GM18870 (cell line): ENCODE data around the gene MARCHF3.
"Not testable (repeated sequence)": the region's sequence is repeated elsewhere in the genome, so short reads cannot be mapped to it uniquely, and the experiment has no call there.

ENCODE experiments used
- ATAC-seq: cut with Tn5 transposase; IDR thresholded peaks from one replicate; pipeline ENCODE4 v1.9.1; 2021; ENCODE audit warnings: moderate library complexity; ENCODE audit not compliant: unreplicated experiment

Gene MARCHF3

GRCh38 chr5:127053049-127053448 lies 22.7 kb upstream of the MARCHF3 start:
- no peak for ATAC-seq

DNA sequence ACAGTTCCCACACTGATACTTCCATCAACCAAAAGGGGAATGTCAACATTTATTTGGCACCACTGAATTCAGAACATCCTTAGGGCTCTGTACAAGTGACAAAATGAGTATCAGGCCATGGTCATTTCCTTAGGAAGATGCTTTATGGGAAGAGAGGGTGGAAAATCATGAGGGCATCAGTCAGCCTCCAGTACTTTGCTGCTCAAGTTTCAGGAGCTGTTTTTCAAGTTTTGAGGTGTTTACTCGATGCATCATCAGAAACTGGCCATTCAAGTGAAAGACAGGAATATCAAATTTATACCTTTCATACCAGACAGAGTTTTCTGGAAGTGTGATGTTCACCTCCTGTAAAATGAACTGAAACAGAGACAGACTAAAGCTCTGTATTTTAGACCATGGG lies 21.2 kb upstream of the MARCHF3 start:
- no peak for ATAC-seq

DNA sequence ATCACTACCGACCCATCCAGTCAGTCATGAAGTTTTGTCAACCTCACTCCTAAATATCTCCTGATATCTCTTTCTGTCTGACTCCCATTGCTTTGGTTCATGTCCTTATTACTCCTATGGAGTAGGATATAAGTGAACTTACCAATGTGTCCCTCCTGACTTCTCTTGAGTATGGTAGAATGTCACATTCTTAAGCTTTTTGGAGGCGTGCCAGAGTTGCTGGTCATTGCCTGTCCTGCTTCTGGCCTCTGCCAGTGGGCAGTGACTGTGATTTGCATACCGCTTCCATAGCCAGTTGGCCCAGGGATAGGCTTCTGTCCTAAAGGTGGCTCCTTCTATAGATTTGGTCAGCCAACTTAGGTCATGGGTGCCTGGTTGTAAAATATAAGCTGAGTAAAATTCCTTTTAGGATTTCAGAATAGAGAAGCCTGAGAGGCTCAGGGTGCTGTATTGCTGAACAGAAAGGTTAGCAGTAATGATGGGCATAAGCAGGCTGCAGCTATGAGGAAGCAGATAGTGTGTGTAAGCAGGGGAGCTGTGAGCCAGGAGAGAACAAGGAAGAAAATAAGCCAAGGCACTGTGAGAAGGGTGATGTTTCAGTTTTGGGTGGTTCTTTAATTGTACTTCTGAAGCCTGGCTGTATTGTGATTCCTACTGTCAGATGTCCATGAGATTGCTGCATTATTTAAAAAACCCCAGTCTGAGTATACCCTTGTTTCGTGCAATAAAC lies 16.1 kb upstream of the MARCHF3 start:
- no peak for ATAC-seq

DNA sequence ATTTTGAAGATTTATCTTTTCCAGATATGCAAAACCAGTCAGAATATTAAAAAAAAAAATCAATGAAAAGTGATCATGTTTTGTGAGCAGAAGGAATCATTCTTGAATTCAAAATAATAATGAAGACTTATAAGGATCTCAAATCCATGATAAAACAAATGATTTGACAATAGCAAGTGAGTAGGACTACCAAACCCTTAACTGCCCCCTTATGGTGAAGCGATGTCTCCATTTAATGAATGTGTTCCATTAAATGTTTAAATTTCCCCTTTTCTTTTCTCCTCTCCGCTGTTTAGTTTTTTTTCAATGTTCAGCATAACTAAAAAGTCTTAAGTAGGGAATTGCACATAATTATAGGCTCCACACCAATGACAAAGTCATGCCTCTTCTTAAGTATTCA lies 12.2 kb upstream of the MARCHF3 start:
- ATAC-seq = no peak

GRCh38 chr5:127041571-127041970 lies 11.2 kb upstream of the MARCHF3 start:
- no peak for ATAC-seq

- ATAC-seq = no peak
These were observed 10.6 kb upstream of the MARCHF3 start for GRCh38 chr5:127040796-127041520.

DNA sequence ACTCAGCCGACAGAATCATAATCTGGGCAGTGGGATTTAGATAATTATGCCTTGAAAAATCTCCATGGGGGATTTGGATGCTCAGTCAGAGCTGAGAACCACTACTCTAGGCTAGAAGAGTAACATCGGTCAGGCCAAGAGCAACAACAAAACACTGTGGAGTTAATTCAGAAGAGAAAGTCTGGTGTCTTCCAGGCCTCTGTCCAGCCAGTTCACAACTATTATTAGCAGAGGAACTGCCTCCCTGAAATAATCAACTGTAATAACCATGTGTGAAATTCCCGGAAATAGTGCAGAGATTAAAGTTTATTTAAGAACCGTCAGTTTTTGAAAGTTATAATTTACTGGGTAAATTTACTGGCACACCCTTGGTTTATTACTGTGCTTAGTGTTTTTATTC lies 8.2 kb upstream of the MARCHF3 start:
- no peak for ATAC-seq

GRCh38 chr5:127031863-127032232 lies 1.5 kb upstream of the MARCHF3 start:
- no peak for ATAC-seq

DNA sequence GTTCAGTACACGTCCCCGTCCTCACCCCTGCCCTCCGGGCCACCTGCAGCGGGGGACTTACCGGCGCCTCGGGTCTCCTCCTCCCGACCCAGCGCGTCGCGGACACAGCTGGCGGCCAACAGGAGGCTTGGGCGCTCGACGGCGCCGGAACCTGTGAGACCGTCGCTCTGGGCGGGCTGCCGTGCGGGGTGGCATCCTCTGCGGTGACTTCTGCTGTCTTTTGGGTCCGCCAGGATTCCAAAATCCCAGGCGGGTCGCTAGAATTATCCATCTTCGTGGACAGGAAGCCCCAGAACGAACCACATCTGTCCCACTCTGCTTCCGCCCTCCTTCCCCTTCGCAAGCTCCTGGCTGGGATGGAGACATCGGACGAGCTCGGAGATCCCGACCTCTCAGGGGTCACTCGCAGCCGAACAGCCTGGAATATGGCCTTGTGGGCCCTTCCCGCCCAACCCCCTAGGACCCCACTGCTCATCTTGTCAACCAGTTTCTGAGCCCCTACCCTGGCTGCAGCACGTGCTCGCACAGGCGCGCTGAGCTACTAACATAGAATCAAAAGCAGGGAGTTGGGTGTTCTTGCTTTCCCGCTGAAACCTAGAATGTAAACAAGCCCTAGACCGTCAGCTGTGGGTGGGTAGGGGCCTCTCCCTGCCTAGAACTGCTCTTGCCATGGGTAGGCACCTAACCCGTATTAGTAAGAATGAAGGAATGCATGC lies 947 bp upstream of the MARCHF3 start:
- no peak for ATAC-seq

DNA sequence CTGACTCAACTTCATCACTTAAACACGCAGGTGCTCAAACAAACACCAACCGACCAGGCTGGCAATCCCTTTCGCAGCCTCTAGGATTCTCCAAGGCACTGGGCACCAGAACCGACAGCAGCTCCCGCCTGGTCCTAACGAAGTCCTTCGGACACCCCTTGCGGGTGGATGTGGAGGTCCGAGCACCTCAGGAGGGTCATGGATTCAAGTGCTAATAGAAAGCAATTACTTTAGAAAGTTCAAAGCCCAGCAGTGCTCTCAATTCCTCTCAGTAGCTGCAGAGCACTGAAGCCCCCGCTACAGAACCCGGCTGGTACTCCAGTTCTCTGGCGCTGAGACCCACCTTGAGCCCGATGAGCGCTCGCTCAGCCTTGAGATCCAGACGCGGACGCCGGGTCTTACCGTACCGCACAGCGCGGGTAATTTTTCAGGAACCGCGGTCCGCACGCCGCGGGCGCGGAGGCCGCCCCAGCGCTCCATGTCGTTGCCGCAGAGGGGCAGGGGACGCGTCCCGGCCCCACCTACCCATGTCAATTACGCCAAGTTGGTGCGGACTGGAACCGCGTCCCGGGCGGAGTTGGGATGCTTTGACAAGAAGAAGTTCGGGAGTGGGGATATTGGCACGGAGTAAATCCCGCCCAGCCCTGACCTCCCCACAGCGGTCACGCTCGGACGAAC lies 638 bp downstream of the MARCHF3 start:
- peak; percentile 27 for ATAC-seq

GRCh38 chr5:127028822-127029457 lies 1.4 kb downstream of the MARCHF3 start:
- no peak for ATAC-seq

GRCh38 chr5:127027539-127027938 lies 2.8 kb downstream of the MARCHF3 start:
- ATAC-seq = no peak

DNA sequence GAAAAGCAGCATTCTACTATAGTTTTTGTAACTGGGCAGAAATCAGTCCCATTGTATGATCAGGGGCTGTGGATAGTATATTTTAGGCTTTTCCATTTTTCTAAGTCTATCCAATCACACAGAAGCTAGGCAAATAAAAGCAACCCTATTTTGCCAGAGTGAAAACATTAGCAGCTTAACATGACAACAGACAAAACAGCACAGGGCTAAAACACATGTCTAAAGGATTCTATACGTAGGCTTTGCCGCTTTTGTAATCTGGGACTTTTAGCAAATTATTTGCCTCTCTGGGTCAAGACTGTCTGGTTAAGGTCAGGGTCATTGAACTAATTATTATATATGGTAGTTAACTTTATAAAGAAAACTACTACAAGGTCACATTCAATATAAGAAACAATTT lies 4.2 kb downstream of the MARCHF3 start:
- ATAC-seq = no peak

DNA sequence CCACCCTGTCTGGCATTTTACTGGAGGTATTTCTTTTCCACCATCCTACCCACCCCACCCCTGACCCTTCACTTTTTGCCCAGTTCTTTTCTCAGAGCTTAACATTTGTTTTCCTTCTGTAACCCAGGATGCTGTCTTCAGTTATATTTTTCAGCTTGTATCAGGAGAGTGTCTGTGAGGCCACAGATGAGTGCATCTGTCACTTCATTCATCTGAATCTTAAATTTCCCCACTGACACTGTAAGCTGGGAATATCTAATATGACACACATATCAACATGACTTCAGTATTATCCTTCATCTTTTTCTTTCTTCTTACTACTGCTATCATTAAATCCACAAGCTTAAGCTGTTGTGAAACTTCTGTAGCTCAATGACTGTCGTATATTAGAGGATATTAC lies 4.9 kb downstream of the MARCHF3 start:
- ATAC-seq = no peak

GRCh38 chr5:127024821-127025220 lies 5.5 kb downstream of the MARCHF3 start:
- no peak for ATAC-seq

DNA sequence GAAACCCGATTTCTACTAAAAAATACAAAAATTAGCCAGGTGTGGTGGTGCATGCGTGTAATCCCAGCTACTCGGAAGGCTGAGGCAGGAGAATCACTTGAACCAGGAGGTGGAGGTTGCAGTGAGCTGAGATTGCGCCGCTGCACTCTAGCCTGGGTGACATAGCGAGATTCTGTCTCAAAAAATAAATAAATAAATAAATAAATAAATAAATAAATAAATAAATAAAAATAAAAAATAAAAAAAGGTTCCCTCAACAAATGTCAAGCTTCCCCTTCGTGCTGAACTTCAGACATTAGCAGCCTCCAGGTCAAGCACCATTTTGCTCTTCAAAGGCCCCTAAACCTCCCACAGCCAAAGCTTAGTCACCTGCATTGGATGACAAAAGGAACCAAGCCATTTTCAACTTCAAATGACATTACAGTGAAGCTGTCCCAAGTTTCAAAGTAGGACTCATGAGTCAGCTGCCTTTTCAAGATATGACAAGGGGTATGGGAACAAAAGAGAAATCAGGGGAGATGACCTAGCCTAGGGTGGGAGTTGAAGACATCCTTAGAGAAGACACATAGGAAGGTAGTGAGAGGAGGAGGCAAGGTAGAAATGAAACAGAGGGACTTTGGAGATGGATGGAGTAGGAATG lies 6.7 kb downstream of the MARCHF3 start:
- ATAC-seq = not testable (repeated sequence)

DNA sequence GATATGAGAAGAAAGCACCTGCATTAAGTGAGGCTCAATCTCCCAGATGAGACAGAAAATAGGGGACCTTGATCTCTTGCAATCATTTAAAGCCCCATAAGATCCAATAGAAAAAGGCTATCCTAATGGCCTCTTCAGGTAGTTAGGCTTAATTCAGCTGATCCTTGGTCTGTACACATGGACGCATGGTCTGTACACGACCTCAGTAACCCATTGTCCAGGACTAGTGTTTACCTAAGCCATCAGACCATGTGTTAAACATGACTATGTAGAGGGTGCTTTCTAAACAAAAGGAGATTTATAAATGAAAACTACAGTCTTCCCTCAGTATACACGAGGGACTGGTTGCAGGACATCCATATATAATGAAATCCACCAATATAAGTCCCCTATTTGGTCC lies 7.5 kb downstream of the MARCHF3 start:
- ATAC-seq = no peak

DNA sequence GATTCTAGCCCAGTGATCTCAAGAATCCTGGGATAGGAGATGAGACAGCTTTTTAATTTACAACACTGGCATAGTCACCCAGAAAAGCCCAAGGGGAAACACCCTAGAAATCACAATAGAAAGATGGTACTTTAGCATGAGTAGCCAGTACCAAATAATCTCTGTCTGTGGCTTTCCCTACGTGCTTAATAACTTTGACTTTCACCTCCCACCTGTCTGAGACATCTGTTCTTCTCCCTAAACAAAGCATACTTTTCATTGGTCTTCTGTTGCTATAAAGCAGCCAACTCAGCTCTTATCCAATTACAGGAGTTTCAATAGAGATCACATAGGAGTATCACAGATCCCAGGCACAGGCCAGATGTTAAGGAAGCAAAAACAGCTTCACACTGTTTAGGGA lies 10.4 kb downstream of the MARCHF3 start:
- ATAC-seq = no peak

- not testable (repeated sequence) for ATAC-seq
These were observed 13.6 kb downstream of the MARCHF3 start for GRCh38 chr5:127016722-127017121.

DNA sequence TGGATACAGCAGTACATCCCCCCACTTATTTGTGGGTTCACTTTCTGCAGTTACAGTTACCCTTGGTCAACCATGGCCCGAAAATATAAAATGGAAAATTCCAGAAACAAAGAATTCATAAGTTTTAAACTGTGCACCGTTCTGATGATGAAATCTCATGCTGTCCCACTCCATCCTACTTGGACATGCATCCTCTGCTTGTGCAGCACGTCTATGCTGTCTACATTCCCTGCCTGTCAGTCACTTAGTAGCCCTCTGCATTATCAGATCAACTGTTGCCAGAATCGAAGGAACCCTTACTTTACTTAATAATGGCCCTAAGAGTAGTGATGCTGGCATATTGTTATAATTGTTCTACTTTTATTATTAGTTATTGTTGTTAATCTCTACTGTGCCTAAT lies 14.6 kb downstream of the MARCHF3 start:
- no peak for ATAC-seq
